HG03045 (cell line): ENCODE measurements around the gene CHAT.

ENCODE experiments used
- ATAC-seq: cut with Tn5 transposase; IDR thresholded peaks from one replicate; pipeline ENCODE4 v1.9.1; 2021; ENCODE audit warnings: mild to moderate bottlenecking, moderate library complexity; ENCODE audit not compliant: unreplicated experiment

CHAT gene

GRCh38 chr10:49651039-49651835, 37.4 kb downstream of the CHAT start:
- no peak for ATAC-seq

- ATAC-seq, result no peak
Measured at GRCh38 chr10:49651917-49652316, 38.1 kb downstream of the CHAT start.

GRCh38 chr10:49652421-49653272, 38.8 kb downstream of the CHAT start:
- no peak for ATAC-seq

GRCh38 chr10:49653273-49653929, 39.6 kb downstream of the CHAT start:
- no peak for ATAC-seq

GRCh38 chr10:49654036-49654693, 40.3 kb downstream of the CHAT start:
- no peak for ATAC-seq

- ATAC-seq, result no peak
Measured at GRCh38 chr10:49655099-49655498, 41.3 kb downstream of the CHAT start.

- ATAC-seq, result no peak
Measured at GRCh38 chr10:49656845-49657493, 43.1 kb downstream of the CHAT start.

GRCh38 chr10:49657606-49658005, 43.8 kb downstream of the CHAT start:
- no peak for ATAC-seq

GRCh38 chr10:49661140-49661856, 47.5 kb downstream of the CHAT start:
- no peak for ATAC-seq

GRCh38 chr10:49662169-49662830, 48.5 kb downstream of the CHAT start:
- no peak for ATAC-seq

GRCh38 chr10:49663596-49663995, 49.8 kb downstream of the CHAT start:
- no peak for ATAC-seq

- ATAC-seq, result no peak
Measured at GRCh38 chr10:49664006-49664841, 50.4 kb downstream of the CHAT start.

GRCh38 chr10:49664842-49665355, 51.1 kb downstream of the CHAT start:
- ATAC-seq, result no peak

GRCh38 chr10:49666054-49666615, 52.3 kb downstream of the CHAT start:
- ATAC-seq, result no peak

- no peak for ATAC-seq
Measured at GRCh38 chr10:49666685-49667084, 52.8 kb downstream of the CHAT start.

- no peak for ATAC-seq
Measured at GRCh38 chr10:49667991-49668390, 54.2 kb downstream of the CHAT start.

- no peak for ATAC-seq
Measured at GRCh38 chr10:49668684-49669083, 54.8 kb downstream of the CHAT start.
